Stimulated activated CD8-positive, alpha-beta memory T cell treated with anti-CD3 and anti-CD28 coated beads, Interleukin-2, amount 100 ng/mL, for 48 hours (primary cell): ENCODE results near the gene CCDC178.
A peak's percentile ranks its signal among the peaks of the same experiment; 100 is the strongest.
"Not testable (repeated sequence)": the region's sequence is repeated elsewhere in the genome, so short reads cannot be mapped to it uniquely, and the experiment has no call there.

ENCODE experiments used
- DNase-seq, 2 donors: peaks; one replicate each; pipeline ENCODE4 v3.0.0-alpha.2; 2020; ENCODE audit warnings: low read depth in 2 of 2

Gene CCDC178

GRCh38 chr18:33355263-33355662, 85.3 kb downstream of the CCDC178 start:
- no peak for DNase-seq

GRCh38 chr18:33350256-33350655, 90.3 kb downstream of the CCDC178 start:
- DNase-seq = no peak

GRCh38 chr18:33339733-33340132, 100.8 kb downstream of the CCDC178 start:
- DNase-seq = not testable (repeated sequence)

- DNase-seq = no peak
These were observed 105.7 kb downstream of the CCDC178 start for GRCh38 chr18:33334781-33335180.

GRCh38 chr18:33330711-33331110, 109.8 kb downstream of the CCDC178 start:
- DNase-seq = no peak

GRCh38 chr18:33326975-33327374, 113.5 kb downstream of the CCDC178 start:
- DNase-seq = no peak

- DNase-seq = no peak
These were observed 122.9 kb downstream of the CCDC178 start for GRCh38 chr18:33317640-33318039.

GRCh38 chr18:33316146-33316587, 124.4 kb downstream of the CCDC178 start:
- no peak for DNase-seq

- DNase-seq = no peak
These were observed 133.0 kb downstream of the CCDC178 start for GRCh38 chr18:33307520-33307919.

- no peak for DNase-seq
These were observed 136.2 kb downstream of the CCDC178 start for GRCh38 chr18:33304277-33304676.

GRCh38 chr18:33291539-33291938, 149.0 kb downstream of the CCDC178 start:
- DNase-seq = no peak

- no peak for DNase-seq
These were observed 152.3 kb downstream of the CCDC178 start for GRCh38 chr18:33288082-33288716.

GRCh38 chr18:33282709-33283333, 157.7 kb downstream of the CCDC178 start:
- DNase-seq = no peak

- no peak for DNase-seq
These were observed 158.4 kb downstream of the CCDC178 start for GRCh38 chr18:33282142-33282541.

- no peak for DNase-seq
These were observed 163.1 kb downstream of the CCDC178 start for GRCh38 chr18:33277431-33277830.

- DNase-seq = no peak
These were observed 164.7 kb downstream of the CCDC178 start for GRCh38 chr18:33275843-33276242.

GRCh38 chr18:33270297-33270696, 170.2 kb downstream of the CCDC178 start:
- no peak for DNase-seq

- DNase-seq = no peak
These were observed 171.3 kb downstream of the CCDC178 start for GRCh38 chr18:33269223-33269622.

- DNase-seq = no peak
These were observed 176.0 kb downstream of the CCDC178 start for GRCh38 chr18:33264566-33264965.

GRCh38 chr18:33239298-33239697, 201.2 kb downstream of the CCDC178 start:
- DNase-seq = no peak

- no peak for DNase-seq
These were observed 208.2 kb downstream of the CCDC178 start for GRCh38 chr18:33232318-33232626.

GRCh38 chr18:33231474-33232317, 208.8 kb downstream of the CCDC178 start:
- DNase-seq = peak; percentile 30 to 34

- DNase-seq = no peak
These were observed 228.2 kb downstream of the CCDC178 start for GRCh38 chr18:33212363-33212762.
